Kidney (tissue), 14 donors: ENCODE results near the gene ADARB2. TPM values are rescaled to one million over a fixed set of nuclear protein-coding genes. Genes with fewer than 3 reads are reported as not detected.

Source experiments
- DNase-seq, 5 donors: peaks; one replicate each; pipeline ENCODE4 v3.0.0-alpha.2; 2013 to 2020
- FAIRE-seq: peaks from 2 replicates; lab custom pipeline; 2012; peaks lifted over from hg19 to GRCh38; lab: Jason Lieb, UNC
- H3K27ac ChIP-seq, 2 donors: one replicate each; pipeline ENCODE4 v1.7.0; 2013; ENCODE audit warnings: low read depth in 2 of 2, low read length in 2 of 2, inconsistent platforms in 1 of 2
- H3K27me3 ChIP-seq: one replicate; pipeline ENCODE4 v1.7.1; 2013; ENCODE audit warnings: low read length, inconsistent platforms; ENCODE audit not compliant: control insufficient read depth, insufficient read depth
- H3K36me3 ChIP-seq, 3 donors: one replicate each; pipeline versions ENCODE4 v1.7.0 to v1.7.1; 2013; ENCODE audit warnings: low read length in 3 of 3, control low read depth in 1 of 3, inconsistent platforms in 1 of 3; ENCODE audit not compliant: insufficient read depth in 3 of 3, control insufficient read depth in 2 of 3
- H3K4me1 ChIP-seq, 3 donors: one replicate each; pipeline versions ENCODE4 v1.7.0 to v1.7.1; 2013; ENCODE audit warnings: low read length in 3 of 3, inconsistent platforms in 1 of 3, low read depth in 1 of 3; ENCODE audit not compliant: control insufficient read depth in 2 of 3, insufficient read depth in 2 of 3
- H3K4me3 ChIP-seq, 3 donors: one replicate each; pipeline versions ENCODE4 v1.7.0 to v1.8.1; 2013; ENCODE audit warnings: low read length in 3 of 3, control low read depth in 1 of 3, inconsistent platforms in 1 of 3
- H3K9ac ChIP-seq, 3 donors: one replicate each; pipeline versions ENCODE4 v1.7.0 to v1.7.1; 2013; ENCODE audit warnings: low read length in 3 of 3, control low read depth in 1 of 3, inconsistent platforms in 1 of 3
- H3K9me3 ChIP-seq, 3 donors: one replicate each; pipeline versions ENCODE4 v1.7.0 to v1.7.1; 2013; ENCODE audit warnings: low read length in 3 of 3, control low read depth in 1 of 3, inconsistent platforms in 1 of 3; ENCODE audit not compliant: control insufficient read depth in 2 of 3, insufficient read depth in 1 of 3
- CTCF ChIP-seq: IDR thresholded peaks from 3 replicates; pipeline ENCODE4 v1.5.1; 2012; ENCODE audit warnings: mild to moderate bottlenecking, moderate library complexity, borderline replicate concordance; ENCODE audit not compliant: insufficient read depth; ENCODE audit errors: extremely low read depth
- intact Hi-C: fragments of 100-400 bp; cut with DNase I; formaldehyde crosslinking; loops from one replicate; pipeline ENCODE4 v1.11.1; 2022
- polyA plus RNA-seq: library from polyadenylated mRNA; stranded (reverse); fragments of 350-450 nt; fragmentation: Illumina TruSeq; extraction: RNeasy Lipid Tissue Mini Kit (QIAGEN cat#74804); gene quantifications from one replicate; pipeline ENCODE4 v1.2.3, GENCODE V29; 2014; ENCODE audit warnings: low read depth, low replicate concordance; ENCODE audit not compliant: insufficient read depth
- total RNA-seq: library from RNA; stranded (reverse); fragmentation: NEBNext Ultra II Directional; extraction: Animal tissue kit (Norgen Biotek cat#: 25700); gene quantifications from one replicate; pipeline ENCODE4 v1.2.1, GENCODE V29; 2021
- donor health status: control.
- donor health status: control.
- donor health status: control.
- donor health status: control.
- donor health status: control.
- donor health status: DM: yes; HTN: yes; CAD: no.
- donor health status: Normal renal cell carcinoma (clear cell type).

Gene ADARB2
- total and polyA plus RNA-seq, 2 donors from 2014 or later = 1.0 to 1.3 TPM

GRCh38 chr10:1745780-1746456 lies 8.6 kb upstream of the ADARB2 start:
- no peak for TF ChIP-seq CTCF
- H3K4me1 ChIP-seq = no peaks in the 10 kb centered on the region
- no peak overlapping the region for H3K4me3 ChIP-seq
- H3K36me3 ChIP-seq = no peaks in the 10 kb centered on the region
- no peaks in the 10 kb centered on the region for H3K27me3 ChIP-seq
- no peak for DNase-seq
- FAIRE-seq = no peak
- intact Hi-C loops = no loop called here
- H3K27ac ChIP-seq = no peak overlapping the region
- H3K9me3 ChIP-seq = peaks cover 0 to 13% (median 12%) of the 10 kb centered on the region in 3 donors
- no peak overlapping the region for H3K9ac ChIP-seq

DNA sequence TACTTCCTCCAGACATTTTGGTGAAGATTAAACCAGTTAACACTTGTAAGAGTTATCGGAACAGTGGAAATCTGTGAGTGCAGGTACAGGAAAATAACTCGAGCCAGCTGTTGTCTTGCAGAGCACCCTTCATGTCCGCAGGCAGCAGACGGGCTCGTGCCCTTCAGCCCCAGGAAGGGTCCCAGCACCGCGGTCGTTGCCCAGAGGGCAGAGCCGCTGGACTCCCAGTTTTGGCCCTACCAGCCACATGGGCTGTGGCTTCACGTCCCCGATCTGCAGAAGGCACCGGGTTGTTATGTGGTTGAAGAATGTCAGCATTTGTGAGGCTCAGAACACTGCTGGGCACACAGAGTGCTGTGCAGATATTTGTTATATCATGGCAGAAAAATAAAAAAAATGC lies 7.2 kb upstream of the ADARB2 start:
- peaks cover 2% of the 10 kb centered on the region for H3K27me3 ChIP-seq
- H3K27ac ChIP-seq = no peak overlapping the region
- no peak overlapping the region for H3K4me3 ChIP-seq
- H3K9me3 ChIP-seq = peaks cover 0 to 10% (median 7%) of the 10 kb centered on the region in 3 donors
- no peaks in the 10 kb centered on the region for H3K4me1 ChIP-seq
- no peaks in the 10 kb centered on the region for H3K36me3 ChIP-seq
- no peak overlapping the region for H3K9ac ChIP-seq
- intact Hi-C loops = no loop called here
- FAIRE-seq (no peak), DNase-seq (no peak)
- no peak for TF ChIP-seq CTCF

GRCh38 chr10:1743141-1743540 lies 5.8 kb upstream of the ADARB2 start:
- TF ChIP-seq CTCF = no peak
- intact Hi-C loops = no loop called here
- FAIRE-seq = no peak
- H3K9ac ChIP-seq = no peak overlapping the region
- H3K9me3 ChIP-seq = peaks cover 0 to 3% (median 0%) of the 10 kb centered on the region in 3 donors
- H3K4me3 ChIP-seq = no peak overlapping the region
- peaks cover 10% of the 10 kb centered on the region for H3K27me3 ChIP-seq
- H3K36me3 ChIP-seq = no peaks in the 10 kb centered on the region
- no peaks in the 10 kb centered on the region for H3K4me1 ChIP-seq
- no peak for DNase-seq
- H3K27ac ChIP-seq = no peak overlapping the region
